22Rv1 (cell line): ENCODE data around the gene KCTD21.

Experiments
- H3K27ac ChIP-seq: fragments of 450-650 bp; 2 replicates; pipeline ENCODE4 v1.5.1; 2017
- ZFX ChIP-seq: fragments of 450-650 bp; IDR thresholded peaks from 2 replicates; pipeline ENCODE4 v1.6.1; 2017; ENCODE audit warnings: antibody characterized with exemption, borderline replicate concordance
- TF ChIP-seq, protein P1 (sequence below): fragments of 450-650 bp; IDR thresholded peaks from 2 replicates; pipeline ENCODE4 v1.5.1; 2017; ENCODE audit warnings: mild to moderate bottlenecking

KCTD21 gene

DNA sequence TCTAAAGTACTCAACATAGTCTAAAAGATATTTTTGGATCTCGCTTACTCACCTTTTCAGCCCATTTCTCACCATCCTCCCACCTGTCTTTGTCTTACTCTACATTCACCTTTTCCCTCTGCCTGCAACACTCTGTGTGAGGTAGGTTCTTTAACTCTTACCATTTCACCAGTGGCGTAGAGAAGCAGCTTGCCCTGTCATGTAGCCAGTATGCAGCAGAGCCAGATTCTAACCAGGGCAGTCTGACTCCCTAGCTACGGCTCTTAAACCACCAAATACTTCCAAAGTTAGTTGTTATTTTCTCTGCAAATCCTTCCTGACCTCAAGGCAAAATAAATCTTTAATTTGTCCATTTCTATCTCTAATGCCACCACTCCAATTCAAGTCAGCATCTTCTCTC is 56.5 kb downstream of the KCTD21 start:
- no peak overlapping the region for H3K27ac ChIP-seq
- TF ChIP-seq, protein P1, sequence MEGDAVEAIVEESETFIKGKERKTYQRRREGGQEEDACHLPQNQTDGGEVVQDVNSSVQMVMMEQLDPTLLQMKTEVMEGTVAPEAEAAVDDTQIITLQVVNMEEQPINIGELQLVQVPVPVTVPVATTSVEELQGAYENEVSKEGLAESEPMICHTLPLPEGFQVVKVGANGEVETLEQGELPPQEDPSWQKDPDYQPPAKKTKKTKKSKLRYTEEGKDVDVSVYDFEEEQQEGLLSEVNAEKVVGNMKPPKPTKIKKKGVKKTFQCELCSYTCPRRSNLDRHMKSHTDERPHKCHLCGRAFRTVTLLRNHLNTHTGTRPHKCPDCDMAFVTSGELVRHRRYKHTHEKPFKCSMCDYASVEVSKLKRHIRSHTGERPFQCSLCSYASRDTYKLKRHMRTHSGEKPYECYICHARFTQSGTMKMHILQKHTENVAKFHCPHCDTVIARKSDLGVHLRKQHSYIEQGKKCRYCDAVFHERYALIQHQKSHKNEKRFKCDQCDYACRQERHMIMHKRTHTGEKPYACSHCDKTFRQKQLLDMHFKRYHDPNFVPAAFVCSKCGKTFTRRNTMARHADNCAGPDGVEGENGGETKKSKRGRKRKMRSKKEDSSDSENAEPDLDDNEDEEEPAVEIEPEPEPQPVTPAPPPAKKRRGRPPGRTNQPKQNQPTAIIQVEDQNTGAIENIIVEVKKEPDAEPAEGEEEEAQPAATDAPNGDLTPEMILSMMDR, result no peak
- no peak for TF ChIP-seq ZFX

DNA sequence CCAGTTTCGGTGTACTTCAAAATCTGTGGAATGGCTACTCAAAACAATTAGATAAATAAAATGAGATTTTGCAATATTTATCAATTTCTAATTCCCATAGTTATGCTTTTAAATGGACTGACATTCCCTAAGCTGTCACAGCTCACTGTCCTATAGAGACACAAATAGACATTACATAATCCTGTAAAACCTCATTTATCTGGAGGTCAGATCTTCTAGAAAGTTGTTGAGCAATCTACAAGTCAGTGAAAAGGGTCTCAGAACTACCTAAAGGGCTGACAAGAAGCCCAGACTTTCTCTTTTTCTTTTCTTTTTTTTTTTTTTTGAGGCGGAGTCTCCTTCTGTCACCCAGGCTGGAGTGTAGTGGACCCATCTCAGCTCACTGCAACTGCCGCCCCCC is 61.0 kb downstream of the KCTD21 start:
- H3K27ac ChIP-seq, result no peak overlapping the region
- TF ChIP-seq ZFX, result no peak
- TF ChIP-seq, protein P1, result no peak
